T-cell (primary cell): Measurements from ENCODE around the gene FCRL2. TPM values are rescaled to one million over a fixed set of nuclear protein-coding genes. Genes with fewer than 3 reads are reported as not detected.

Source experiments
- ATAC-seq, 4 experiments: fragments of 200-7000 bp in 3 of 4; fragments of 150-1000 bp in 1 of 4; cut with Tn5 transposase; replicated peaks in 1 of 4; 1 replicate in 3 of 4; 2 replicates in 1 of 4; pipeline ENCODE4 v1.10.0; 2021; ENCODE audit warnings: moderate library complexity in 3 of 4, mild to moderate bottlenecking in 2 of 4, moderate number of reproducible peaks in 1 of 4
- CTCF ChIA-PET, 2 donors: fragments of 300-600 bp; sonication (Branson Sonifier 250); formaldehyde crosslinking; loops; one replicate each; lab custom pipeline; 2022; ENCODE audit warnings: antibody characterized with exemption in 2 of 2; lab: Charles Lee
- POLR2A ChIA-PET, 2 donors: fragments of 300-600 bp; sonication (Branson Sonifier 250); formaldehyde crosslinking; loops; one replicate each; lab custom pipeline; 2022; ENCODE audit warnings: antibody characterized with exemption in 2 of 2; lab: Charles Lee
- DNase-seq, 35 experiments: peaks; one replicate each; pipeline versions ENCODE4 v3.0.0 to v3.0.0-alpha.2; 2013 to 2023
- H3K27ac ChIP-seq: one replicate; pipeline ENCODE4 v1.5.1; 2013; ENCODE audit warnings: low read length
- H3K27me3 ChIP-seq, 2 experiments: replicated peaks in 1 of 2; 1 replicate in 1 of 2; 2 replicates in 1 of 2; pipeline versions ENCODE4 v1.6.1 to v1.7.0; 2013; ENCODE audit warnings: low read length in 1 of 2, mixed read lengths in 1 of 2; ENCODE audit not compliant: control insufficient read depth in 2 of 2, insufficient read depth in 2 of 2; ENCODE audit errors: extremely low read depth in 1 of 2
- H3K36me3 ChIP-seq, 2 donors: 1 replicate in 1 of 2; 2 replicates in 1 of 2; pipeline versions ENCODE4 v1.6.1 to v1.7.0; 2013; ENCODE audit warnings: low read length in 1 of 2; ENCODE audit not compliant: control insufficient read depth in 2 of 2, insufficient read depth in 1 of 2; ENCODE audit errors: extremely low read depth in 1 of 2
- H3K4me1 ChIP-seq, 2 experiments: 1 replicate in 1 of 2; 2 replicates in 1 of 2; pipeline versions ENCODE4 v1.6.1 to v1.7.0; 2013; ENCODE audit warnings: low read length in 2 of 2, mixed read lengths in 1 of 2; ENCODE audit not compliant: insufficient read depth in 2 of 2, control insufficient read depth in 1 of 2; ENCODE audit errors: extremely low read depth in 1 of 2
- H3K4me3 ChIP-seq, 2 donors: 1 replicate in 1 of 2; 2 replicates in 1 of 2; pipeline versions ENCODE4 v1.5.1 to v1.7.0; 2013; ENCODE audit warnings: mild to moderate bottlenecking in 2 of 2, low read length in 1 of 2, moderate library complexity in 1 of 2; ENCODE audit not compliant: control insufficient read depth in 1 of 2; ENCODE audit errors: extremely low read depth in 1 of 2
- H3K9me3 ChIP-seq: 2 replicates; pipeline ENCODE4 v1.7.0; 2013
- H3K27ac Mint-ChIP-seq, 2 donors: one replicate each; pipeline ENCODE4 v1.8.0; 2020 to 2021; ENCODE audit warnings: mild to moderate bottlenecking in 2 of 2, mixed read lengths in 2 of 2
- H3K27me3 Mint-ChIP-seq, 2 donors: one replicate each; pipeline ENCODE4 v1.8.0; 2021 to 2022; ENCODE audit warnings: mixed read lengths in 2 of 2
- H3K36me3 Mint-ChIP-seq: one replicate; pipeline ENCODE4 v1.8.0; 2021; ENCODE audit warnings: mixed read lengths
- H3K4me1 Mint-ChIP-seq, 3 donors: one replicate each; pipeline ENCODE4 v1.8.0; 2020 to 2022; ENCODE audit warnings: mixed read lengths in 3 of 3, mild to moderate bottlenecking in 1 of 3
- H3K4me3 Mint-ChIP-seq, 3 donors: one replicate each; pipeline ENCODE4 v1.8.0; 2020 to 2022; ENCODE audit warnings: mild to moderate bottlenecking in 3 of 3, mixed read lengths in 3 of 3, moderate library complexity in 3 of 3
- H3K9me3 Mint-ChIP-seq, 3 donors: one replicate each; pipeline ENCODE4 v1.8.0; 2020 to 2022; ENCODE audit warnings: mixed read lengths in 3 of 3
- WGBS: methylation state at CpG from one replicate; pipeline ENCODE4 v1.1.5; 2013; ENCODE audit warnings: missing lambda C conversion rate; ENCODE audit not compliant: insufficient coverage; 5-methylcytosine and 5-hydroxymethylcytosine counted together
- total RNA-seq, 35 experiments: library from RNA in 6 of 35; stranded (reverse) in 6 of 35; fragments of 120-200 nt in 1 of 35; gene quantifications; one replicate each; pipeline versions ENCODE4 v1.2.1 to v1.2.4 and lab custom pipeline; 2013 to 2026

The FCRL2 gene
- total RNA-seq, 5 donors from 2014 or later (not counting 1 experiment from before 2014, with no cell fraction given) = 1.2 to 3.4 (median 1.5) TPM

GRCh38 chr1:157721985-157722384 is 54.9 kb downstream of the FCRL2 start:
- peaks cover 3 to 36% of the 10 kb centered on the region in 2 experiments for H3K4me1 ChIP-seq

GRCh38 chr1:157715736-157716135 is 61.2 kb downstream of the FCRL2 start:
- H3K4me1 Mint-ChIP-seq = no peaks in the 10 kb centered on the region
- WGBS = 93% methylated on average over 4 of the region's 5 CpGs
- ChIA-PET CTCF (interaction anchor here in 1 of 2 donors (0.6 kb wide), 1 partner anchor 9 kb away, joined by 3 read pairs; no protein-coding TSS in a partner anchor), POLR2A (no interaction called here)
- H3K9me3 ChIP-seq = no peaks in the 10 kb centered on the region
- H3K27ac ChIP-seq = no peak overlapping the region
- H3K27ac Mint-ChIP-seq = no peak overlapping the region
- H3K36me3 ChIP-seq = no peaks in the 10 kb centered on the region
- no peak overlapping the region for H3K4me3 Mint-ChIP-seq
- H3K27me3 ChIP-seq = peaks cover 0 to 5% of the 10 kb centered on the region in 2 experiments
- H3K9me3 Mint-ChIP-seq = peaks cover 0 to 2% (median 0%) of the 10 kb centered on the region in 3 donors
- no peak for ATAC-seq
- H3K27me3 Mint-ChIP-seq = peaks cover 0 to 1% of the 10 kb centered on the region in 2 donors
- no peak overlapping the region for H3K4me3 ChIP-seq
- H3K4me1 ChIP-seq = no peaks in the 10 kb centered on the region
- no peak for DNase-seq
- H3K36me3 Mint-ChIP-seq = no peaks in the 10 kb centered on the region

More at GRCh38 chr1:157721985-157722384, 54.9 kb downstream of the FCRL2 start:
- Mint-ChIP-seq H3K36me3 (no peaks in the 10 kb centered on the region), H3K4me3 (no peak overlapping the region), H3K9me3 (peaks cover 5 to 15% (median 9%) of the 10 kb centered on the region in 3 donors), H3K27ac (no peak overlapping the region), H3K4me1 (peaks cover 19 to 32% (median 20%) of the 10 kb centered on the region in 3 donors), H3K27me3 (peaks cover 0 to 5% of the 10 kb centered on the region in 2 donors)
- no peak overlapping the region for H3K4me3 ChIP-seq
- no CpG with 5 or more reads among the region's 1 CpG for WGBS
- DNase-seq = no peak
- H3K27me3 ChIP-seq = no peaks in the 10 kb centered on the region
- ATAC-seq = no peak
- no peaks in the 10 kb centered on the region for H3K9me3 ChIP-seq
- CTCF ChIA-PET = no interaction called here
- H3K36me3 ChIP-seq = no peaks in the 10 kb centered on the region
- no peak overlapping the region for H3K27ac ChIP-seq
- POLR2A ChIA-PET = no interaction called here

GRCh38 chr1:157711802-157712201 is 65.1 kb downstream of the FCRL2 start:
- Histone ChIP-seq H3K27me3 (peaks cover 0 to 5% of the 10 kb centered on the region in 2 experiments), H3K27ac (no peak overlapping the region), H3K4me3 (no peak overlapping the region), H3K9me3 (no peaks in the 10 kb centered on the region), H3K36me3 (no peaks in the 10 kb centered on the region), H3K4me1 (no peaks in the 10 kb centered on the region)
- Mint-ChIP-seq H3K4me1 (peaks cover 2 to 4% (median 4%) of the 10 kb centered on the region in 3 donors), H3K27me3 (no peaks in the 10 kb centered on the region), H3K9me3 (peaks cover 0 to 8% (median 0%) of the 10 kb centered on the region in 3 donors), H3K36me3 (no peaks in the 10 kb centered on the region), H3K27ac (no peak overlapping the region), H3K4me3 (no peak overlapping the region)
- no peak for DNase-seq
- no peak for ATAC-seq
- ChIA-PET CTCF (no interaction called here), POLR2A (no interaction called here)

- POLR2A ChIA-PET = no interaction called here
- Histone ChIP-seq H3K4me1 (peaks cover 0 to 4% of the 10 kb centered on the region in 2 experiments), H3K9me3 (no peaks in the 10 kb centered on the region), H3K4me3 (no peak overlapping the region), H3K27ac (no peak overlapping the region), H3K27me3 (no peaks in the 10 kb centered on the region), H3K36me3 (no peaks in the 10 kb centered on the region)
- H3K9me3 Mint-ChIP-seq = peaks cover 0 to 12% (median 10%) of the 10 kb centered on the region in 3 donors
- no peak for DNase-seq
- no peak overlapping the region for H3K27ac Mint-ChIP-seq
- ATAC-seq = no peak
- H3K27me3 Mint-ChIP-seq = peaks cover 0 to 4% of the 10 kb centered on the region in 2 donors
- H3K36me3 Mint-ChIP-seq = no peaks in the 10 kb centered on the region
- peaks cover 2 to 22% (median 4%) of the 10 kb centered on the region in 3 donors for H3K4me1 Mint-ChIP-seq
- H3K4me3 Mint-ChIP-seq = no peak overlapping the region
- CTCF ChIA-PET = no interaction called here
Observed at GRCh38 chr1:157704878-157705277, 72.1 kb downstream of the FCRL2 start.

- ChIA-PET POLR2A (no interaction called here), CTCF (no interaction called here)
- Histone ChIP-seq H3K9me3 (no peaks in the 10 kb centered on the region), H3K36me3 (no peaks in the 10 kb centered on the region), H3K27ac (no peak overlapping the region), H3K27me3 (no peaks in the 10 kb centered on the region), H3K4me3 (no peak overlapping the region), H3K4me1 (peaks cover 0 to 4% of the 10 kb centered on the region in 2 experiments)
- 86% methylated on average over 3 of the region's 4 CpGs for WGBS
- H3K36me3 Mint-ChIP-seq = no peaks in the 10 kb centered on the region
- H3K27me3 Mint-ChIP-seq = peaks cover 0 to 7% of the 10 kb centered on the region in 2 donors
- H3K4me1 Mint-ChIP-seq = peaks cover 0 to 20% (median 2%) of the 10 kb centered on the region in 3 donors
- DNase-seq (no peak), ATAC-seq (no peak)
- H3K27ac Mint-ChIP-seq = no peak overlapping the region
- peaks cover 0 to 12% (median 10%) of the 10 kb centered on the region in 3 donors for H3K9me3 Mint-ChIP-seq
- H3K4me3 Mint-ChIP-seq = no peak overlapping the region
Observed at GRCh38 chr1:157703981-157704380, 73.0 kb downstream of the FCRL2 start.

GRCh38 chr1:157702308-157702825 is 74.6 kb downstream of the FCRL2 start:
- Histone ChIP-seq H3K4me1 (peaks cover 0 to 17% of the 10 kb centered on the region in 2 experiments), H3K27me3 (no peaks in the 10 kb centered on the region), H3K27ac (peak overlapping the region; percentile 77), H3K4me3 (no peak overlapping the region), H3K9me3 (no peaks in the 10 kb centered on the region), H3K36me3 (no peaks in the 10 kb centered on the region)
- ChIA-PET POLR2A (no interaction called here), CTCF (no interaction called here)
- Mint-ChIP-seq H3K27me3 (peaks cover 0 to 10% of the 10 kb centered on the region in 2 donors), H3K4me1 (peaks cover 0 to 32% (median 6%) of the 10 kb centered on the region in 3 donors), H3K9me3 (peaks cover 0 to 10% (median 7%) of the 10 kb centered on the region in 3 donors), H3K27ac (peak overlapping the region in 1 of 2 donors; percentile 56), H3K4me3 (no peak overlapping the region), H3K36me3 (no peaks in the 10 kb centered on the region)
- ATAC-seq = no peak
- DNase-seq = no peak
- no CpG with 5 or more reads among the region's 5 CpGs for WGBS
